Lower leg skin (tissue), 4 donors: ENCODE measurements around the gene AKT3. TPM values are rescaled to one million over a fixed set of nuclear protein-coding genes. Genes with fewer than 3 reads are reported as not detected.

Experiments used
- DNase-seq, 2 donors: peaks; one replicate each; pipeline ENCODE4 v3.0.0-alpha.2; 2019; ENCODE audit warnings: low spot score in 2 of 2
- H3K4me3 ChIP-seq: fragments of 200-600 bp; sonication (generic); 2 replicates; pipeline ENCODE4 v1.5.1; 2017; ENCODE audit warnings: mild to moderate bottlenecking, low read depth; ENCODE audit not compliant: poor library complexity, severe bottlenecking
- POLR2A ChIP-seq, 2 donors: fragments of 450-650 bp; IDR thresholded peaks; one replicate each; pipeline ENCODE4 v1.6.1; 2016 to 2017; ENCODE audit warnings: antibody characterized with exemption in 2 of 2, mild to moderate bottlenecking in 1 of 2, moderate library complexity in 1 of 2
- WGBS, 2 donors: methylation state at CpG; one replicate each; pipeline ENCODE4 v1.1.5; 2018; 5-methylcytosine and 5-hydroxymethylcytosine counted together
- intact Hi-C: fragments of 100-400 bp; cut with DNase I; formaldehyde crosslinking; loops from one replicate; pipeline ENCODE4 v1.15.0; 2023; ENCODE audit warnings: low total_unique reads
- total RNA-seq, 4 donors: library from RNA; depleted of rRNA; stranded (reverse); fragments of >200 nt; gene quantifications; one replicate each; pipeline ENCODE4 v1.1.0, GENCODE V29; 2016
- TF ChIP-seq, protein P1 (sequence below), 3 donors: fragments of 450-650 bp; IDR thresholded peaks; one replicate each; pipeline ENCODE4 v1.5.1; 2016; ENCODE audit warnings: antibody characterized with exemption in 3 of 3, mild to moderate bottlenecking in 3 of 3, moderate library complexity in 2 of 3

AKT3 gene
- total RNA-seq, 4 donors from 2014 or later = 7.8 to 16.3 (median 10.4) TPM

DNA sequence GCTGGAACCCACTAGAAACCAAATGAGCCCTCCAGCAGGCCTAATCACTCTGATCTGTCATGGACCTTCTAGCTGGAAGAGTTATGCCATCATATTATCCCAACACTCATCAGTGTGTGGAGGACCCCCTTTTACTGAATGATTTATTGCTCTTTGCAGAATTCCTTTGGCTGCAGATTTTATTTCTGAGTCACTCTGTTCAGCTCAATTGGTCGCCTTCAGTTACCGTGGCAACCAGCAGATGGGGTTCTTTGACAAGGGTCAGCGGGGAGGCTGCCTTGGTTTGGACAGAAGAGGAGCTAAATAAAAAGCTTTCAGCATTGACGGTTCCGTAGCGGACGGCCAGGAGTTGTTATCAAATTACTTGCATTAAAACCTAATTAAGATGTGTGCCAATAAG is 374.1 kb downstream of the AKT3 start:
- TF ChIP-seq POLR2A (IDR thresholded peaks at IDR 0.05) = no peak
- TF ChIP-seq, protein P1, sequence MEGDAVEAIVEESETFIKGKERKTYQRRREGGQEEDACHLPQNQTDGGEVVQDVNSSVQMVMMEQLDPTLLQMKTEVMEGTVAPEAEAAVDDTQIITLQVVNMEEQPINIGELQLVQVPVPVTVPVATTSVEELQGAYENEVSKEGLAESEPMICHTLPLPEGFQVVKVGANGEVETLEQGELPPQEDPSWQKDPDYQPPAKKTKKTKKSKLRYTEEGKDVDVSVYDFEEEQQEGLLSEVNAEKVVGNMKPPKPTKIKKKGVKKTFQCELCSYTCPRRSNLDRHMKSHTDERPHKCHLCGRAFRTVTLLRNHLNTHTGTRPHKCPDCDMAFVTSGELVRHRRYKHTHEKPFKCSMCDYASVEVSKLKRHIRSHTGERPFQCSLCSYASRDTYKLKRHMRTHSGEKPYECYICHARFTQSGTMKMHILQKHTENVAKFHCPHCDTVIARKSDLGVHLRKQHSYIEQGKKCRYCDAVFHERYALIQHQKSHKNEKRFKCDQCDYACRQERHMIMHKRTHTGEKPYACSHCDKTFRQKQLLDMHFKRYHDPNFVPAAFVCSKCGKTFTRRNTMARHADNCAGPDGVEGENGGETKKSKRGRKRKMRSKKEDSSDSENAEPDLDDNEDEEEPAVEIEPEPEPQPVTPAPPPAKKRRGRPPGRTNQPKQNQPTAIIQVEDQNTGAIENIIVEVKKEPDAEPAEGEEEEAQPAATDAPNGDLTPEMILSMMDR (IDR thresholded peaks at IDR 0.05) = no peak
- no peak for DNase-seq
- intact Hi-C loops = no loop called here
- WGBS, 2 donors = 87 to 91% methylated on average over 7 of the region's 7 CpGs
- H3K4me3 ChIP-seq = no peak overlapping the region

DNA sequence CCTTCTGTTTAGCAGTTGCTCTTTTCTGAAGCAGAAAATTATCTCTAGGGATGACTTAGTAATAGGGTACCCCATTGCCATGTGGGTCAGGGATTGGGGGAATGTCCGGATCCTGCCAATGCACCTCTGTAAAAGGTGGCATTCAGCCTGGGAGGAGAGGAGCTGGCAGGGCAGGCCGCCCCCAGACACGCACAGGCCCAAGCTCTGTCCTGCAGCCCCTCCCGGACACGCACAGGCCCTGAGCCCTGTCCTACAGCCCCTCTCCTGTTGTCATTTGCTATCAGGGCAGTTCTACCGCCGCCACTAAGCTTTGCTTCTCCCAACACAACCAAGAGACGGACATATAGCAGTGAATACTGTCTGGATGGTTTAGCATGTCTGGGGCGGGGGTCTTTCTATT is 375.1 kb downstream of the AKT3 start:
- H3K4me3 ChIP-seq = no peak overlapping the region
- intact Hi-C loops = no loop called here
- no peak for DNase-seq
- TF ChIP-seq, protein P1 (IDR thresholded peaks at IDR 0.05) = no peak
- TF ChIP-seq POLR2A (IDR thresholded peaks at IDR 0.05) = no peak
- WGBS, 2 donors = 87% methylated on average over 9 of the region's 9 CpGs

DNA sequence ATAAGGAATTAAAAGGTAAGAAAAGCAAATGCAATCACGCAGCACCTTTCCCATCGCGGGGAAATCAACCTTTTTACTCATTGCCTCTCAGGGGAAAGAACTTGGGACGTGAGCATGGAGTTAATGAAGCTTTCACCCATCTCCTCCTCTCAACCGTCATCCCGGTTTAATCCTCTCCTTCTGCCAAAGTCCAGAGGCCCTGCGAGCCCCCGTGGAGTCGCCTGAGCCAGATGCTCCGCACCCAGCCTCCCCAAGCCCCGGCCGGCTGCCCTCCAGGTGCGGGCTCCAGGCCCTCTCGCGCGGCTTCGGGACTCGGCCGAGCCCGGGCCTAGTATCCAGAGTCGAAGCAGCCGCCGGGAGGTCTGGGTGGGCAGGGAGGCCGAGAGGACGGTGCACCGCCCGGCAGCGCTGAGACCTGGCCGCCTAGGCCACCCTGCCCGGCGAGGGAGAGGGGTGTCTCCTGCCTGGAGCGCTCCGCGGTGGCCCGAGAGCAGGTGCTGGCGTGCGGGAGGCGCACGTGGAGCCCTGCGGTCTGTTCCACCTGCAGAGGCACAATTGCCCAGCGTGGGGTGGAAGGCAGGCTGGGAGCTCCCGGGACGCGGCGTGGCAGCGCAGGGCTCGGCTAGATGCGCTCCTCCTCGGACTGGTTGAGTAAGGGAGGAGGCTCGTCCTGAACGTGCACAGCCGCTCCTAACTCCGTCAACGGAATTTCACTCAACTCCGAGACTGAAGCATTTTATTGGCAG is 375.7 kb downstream of the AKT3 start:
- 64 to 69% methylated on average over 42 to 48 of the region's 55 CpGs for WGBS, 2 donors
- no peak overlapping the region for H3K4me3 ChIP-seq
- intact Hi-C loops = no loop called here
- no peak for DNase-seq
- TF ChIP-seq, protein P1 (IDR thresholded peaks at IDR 0.05) = no peak
- no peak for TF ChIP-seq POLR2A (IDR thresholded peaks at IDR 0.05)

DNA sequence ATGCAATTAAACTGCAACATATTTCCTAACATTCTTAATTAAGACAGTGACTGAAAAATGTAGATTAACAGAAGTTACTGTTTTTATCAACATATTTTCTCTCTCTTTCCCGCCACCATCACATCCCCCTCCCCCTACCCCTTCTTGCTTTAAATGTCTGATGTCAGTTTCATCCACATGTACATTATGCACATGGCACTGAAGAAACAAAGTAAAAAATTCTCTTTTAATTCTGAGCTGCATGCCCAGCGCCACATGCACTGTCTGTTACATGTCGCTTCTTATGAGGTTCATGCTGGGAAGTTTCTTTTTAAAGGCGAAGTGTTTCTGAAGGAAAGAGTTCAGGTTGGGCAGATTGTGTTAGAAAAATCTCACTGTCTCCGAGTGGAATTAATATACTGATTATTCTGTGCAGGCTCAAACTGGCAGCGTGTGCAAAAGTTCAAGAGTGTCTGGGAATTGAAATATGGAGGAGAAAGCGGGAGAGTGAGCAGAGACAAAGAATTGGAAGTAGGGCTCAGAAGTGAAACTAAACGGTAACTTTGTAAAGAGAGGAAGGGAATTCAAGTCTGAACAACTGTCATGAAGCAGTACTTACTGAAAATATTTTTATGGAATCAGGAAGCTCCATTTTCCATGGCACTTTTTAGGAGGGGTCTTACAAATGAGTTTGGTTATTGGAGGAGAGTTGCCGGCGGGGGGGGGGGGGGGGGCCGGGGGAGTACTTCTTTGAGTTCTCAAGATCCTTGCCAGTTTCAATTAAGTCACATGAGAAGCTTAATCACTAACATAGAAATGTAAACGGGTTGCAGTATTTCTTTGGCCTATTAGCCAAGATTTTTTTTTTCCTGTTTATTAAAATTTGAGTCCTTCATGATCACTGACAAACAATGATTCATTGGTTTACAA is 376.6 kb downstream of the AKT3 start:
- no peak overlapping the region for H3K4me3 ChIP-seq
- DNase-seq = no peak
- TF ChIP-seq POLR2A (IDR thresholded peaks at IDR 0.05) = no peak
- TF ChIP-seq, protein P1 (IDR thresholded peaks at IDR 0.05) = no peak
- intact Hi-C loops = no loop called here
- WGBS, 2 donors = 5 to 13% methylated on average over 12 of the region's 12 CpGs

DNA sequence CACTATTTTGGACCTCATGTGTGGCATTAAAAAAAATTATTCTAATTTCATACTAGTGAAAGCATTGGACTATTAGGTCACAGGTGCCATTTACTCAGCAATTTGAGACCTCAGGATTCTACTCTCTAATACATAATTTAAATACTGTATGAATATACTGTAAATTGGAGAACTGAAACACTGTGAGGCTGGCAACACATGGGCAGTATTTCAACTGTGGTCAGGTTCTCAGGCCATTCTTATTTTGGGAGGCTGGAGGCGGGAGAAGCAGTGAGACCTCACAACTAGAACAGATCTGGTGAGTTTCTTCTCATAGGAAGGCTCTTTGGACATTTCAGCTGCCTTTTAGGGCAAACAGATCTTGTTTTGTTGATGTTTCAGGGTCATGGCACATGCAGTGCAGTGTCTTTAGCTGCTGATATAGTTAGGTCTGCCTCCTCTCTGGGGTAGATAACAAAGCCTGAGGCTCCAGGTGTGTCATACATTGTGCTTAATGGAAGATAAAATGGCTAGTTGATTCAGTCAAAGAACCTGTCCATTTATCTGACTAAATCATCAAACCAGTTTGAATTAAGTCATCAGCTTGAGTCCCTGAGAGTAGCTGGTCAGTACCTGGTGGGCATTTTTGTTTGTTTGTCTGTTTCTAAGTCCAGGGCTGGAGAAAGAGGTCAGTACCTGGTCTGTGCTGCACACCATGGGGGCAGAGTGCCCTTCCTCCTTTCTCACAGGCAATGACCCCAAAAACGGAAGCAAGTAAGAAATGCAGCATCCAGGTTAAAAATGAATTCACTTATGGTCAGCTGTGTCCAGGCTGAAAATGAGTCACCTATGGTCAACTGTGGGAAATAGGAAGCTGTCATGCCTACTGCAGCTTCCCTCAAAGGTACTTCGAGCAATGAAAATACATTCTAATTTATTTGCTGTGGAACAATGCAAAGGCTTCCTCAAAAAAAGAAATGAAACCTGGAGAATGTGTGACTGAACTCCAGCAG is 378.0 kb downstream of the AKT3 start:
- no peak for DNase-seq
- 65 to 75% methylated on average over 3 of the region's 3 CpGs for WGBS, 2 donors
- H3K4me3 ChIP-seq = no peak overlapping the region
- TF ChIP-seq POLR2A (IDR thresholded peaks at IDR 0.05) = no peak
- TF ChIP-seq, protein P1 (IDR thresholded peaks at IDR 0.05) = no peak
- intact Hi-C loops = no loop called here
